ENCODE data around the gene HLCS.
A peak's percentile ranks its signal among the peaks of the same experiment; 100 is the strongest.

HLCS gene

DNA sequence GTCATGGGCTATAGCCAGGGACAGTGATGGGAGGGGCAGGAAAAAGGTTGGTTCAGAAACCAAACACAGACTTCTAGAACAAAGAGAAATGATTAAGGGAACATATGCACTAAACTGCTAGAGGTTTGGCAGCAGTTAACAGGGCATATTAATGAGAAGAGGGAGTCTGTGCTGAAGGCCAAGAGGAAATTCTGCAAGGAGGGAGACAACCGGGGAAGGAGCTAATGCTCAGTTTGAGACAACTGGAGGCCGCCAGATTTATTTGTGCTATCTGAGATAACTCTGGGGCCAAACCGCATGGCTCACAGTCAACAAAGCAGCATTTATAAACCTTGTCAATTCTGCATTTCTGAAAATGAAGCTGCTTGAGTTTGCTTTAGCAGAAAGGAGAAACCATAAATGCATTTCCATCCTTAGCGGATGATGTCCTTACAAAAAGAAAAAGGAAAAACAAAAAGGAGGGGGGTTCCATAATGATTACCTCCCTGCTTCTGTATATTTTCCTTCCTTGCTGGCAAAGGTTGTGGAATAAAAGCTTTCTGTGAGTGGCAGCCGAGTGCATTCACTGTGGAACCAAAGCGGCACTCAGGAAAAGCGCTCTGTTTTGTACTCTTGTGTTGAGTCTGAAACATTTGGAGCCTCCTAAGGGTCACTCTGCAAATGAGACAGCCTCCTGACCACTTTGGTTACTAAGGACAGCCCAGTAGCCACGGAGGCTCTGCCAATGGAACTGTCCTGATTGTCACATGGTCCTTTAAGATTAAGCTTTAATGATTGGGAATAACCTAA, 197.2 kb downstream of the HLCS start:
- peak; percentile 66 for DNase-seq (ENCODE audit: low read depth)

DNA sequence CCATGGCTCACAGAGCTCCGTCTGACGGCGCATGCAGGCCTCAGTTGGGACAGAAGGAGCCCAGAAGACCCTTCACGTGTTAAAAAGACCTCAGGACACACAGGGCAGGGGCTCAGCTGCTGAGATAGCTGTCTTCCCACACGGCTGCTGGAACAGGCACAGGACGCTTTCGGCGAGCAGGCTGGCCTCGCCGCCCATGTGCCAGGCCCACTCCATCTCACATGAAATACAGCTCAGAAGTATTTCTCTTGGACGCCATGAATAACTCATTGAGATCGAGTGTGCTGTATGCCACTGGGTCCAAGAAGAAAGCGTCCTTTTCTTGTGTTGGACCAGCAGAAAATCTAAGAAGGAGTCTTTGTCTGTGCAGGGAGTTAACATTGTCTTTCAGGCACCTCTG, 198.0 kb downstream of the HLCS start:
- no peak for DNase-seq (ENCODE audit: low read depth)

DNA sequence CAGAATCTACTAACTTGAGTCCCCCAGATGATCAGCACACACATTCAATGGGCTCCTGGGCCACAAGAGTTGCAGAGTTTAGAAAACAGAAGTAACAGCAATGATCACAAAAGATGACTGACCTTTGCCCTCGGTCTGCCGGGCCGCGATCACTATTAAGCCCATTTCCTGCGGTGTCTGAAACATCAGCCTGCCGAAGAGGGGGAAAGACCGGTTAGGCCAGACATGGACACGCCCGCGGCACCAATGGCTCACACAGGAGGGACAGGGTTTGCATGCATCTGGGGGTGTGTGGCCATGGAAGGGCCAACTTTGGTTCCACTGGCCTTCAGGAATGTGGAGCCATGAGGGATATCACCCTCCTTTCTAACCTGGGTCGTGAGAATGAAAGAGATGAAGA, 199.4 kb downstream of the HLCS start:
- DNase-seq (ENCODE audit: low read depth) = no peak

DNA sequence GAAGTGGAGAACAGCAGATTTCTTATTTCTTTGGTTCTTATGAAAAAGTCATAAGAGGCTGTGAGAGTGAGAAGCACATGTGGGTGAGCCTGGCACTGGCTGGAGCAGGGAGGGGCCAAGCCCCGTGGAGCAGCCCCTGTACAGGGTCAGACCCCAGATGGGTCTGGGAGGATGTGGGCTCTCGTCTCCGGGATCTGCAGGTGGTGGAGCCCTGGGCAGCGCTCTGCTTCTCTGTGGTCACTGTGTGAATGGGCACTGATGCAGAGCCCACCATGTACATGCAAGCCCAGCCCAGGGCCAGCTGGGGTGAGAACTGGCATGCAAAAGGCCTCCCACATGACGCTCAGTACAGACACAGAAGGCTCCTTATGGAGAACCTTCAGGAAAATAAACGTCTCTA, 200.0 kb downstream of the HLCS start:
- no peak for DNase-seq (ENCODE audit: low read depth)

DNA sequence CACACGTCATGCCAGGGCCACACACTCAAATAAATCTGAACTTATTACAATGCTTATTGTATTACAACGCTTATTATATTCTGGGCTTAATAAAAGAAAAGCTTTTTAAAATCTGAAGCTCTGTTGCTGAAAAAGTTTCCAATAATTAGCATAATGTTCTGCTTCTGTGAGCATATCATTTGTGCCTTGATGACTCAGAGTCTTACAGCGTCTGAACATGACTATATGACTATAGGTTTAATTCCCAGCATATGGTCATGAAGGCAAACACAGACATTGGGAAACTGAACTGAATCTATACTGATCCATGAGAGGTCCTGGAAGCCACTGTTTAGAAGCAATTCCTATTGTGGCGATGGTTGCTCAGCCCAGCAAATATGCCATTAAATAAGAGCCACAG, 201.2 kb downstream of the HLCS start:
- DNase-seq (ENCODE audit: low read depth) = peak; percentile 32

DNA sequence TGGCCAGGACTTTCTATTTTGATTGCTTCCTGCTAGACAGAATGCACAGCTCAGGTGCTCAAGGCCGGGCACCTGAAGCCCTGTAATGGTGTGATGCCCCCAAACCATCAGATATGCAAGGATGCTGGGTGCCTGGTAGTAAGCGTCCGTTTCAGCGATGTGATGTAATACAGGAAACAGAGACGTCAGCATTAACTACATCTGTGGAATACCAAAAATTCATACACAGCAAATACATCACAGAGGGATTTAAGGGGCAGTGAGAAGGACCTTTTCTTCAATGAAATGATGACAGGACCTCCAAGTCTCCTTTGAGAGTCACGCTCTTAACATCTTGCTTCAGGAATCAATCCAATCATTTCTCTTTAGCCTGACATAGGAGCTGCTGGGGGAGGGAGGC, 203.2 kb downstream of the HLCS start:
- DNase-seq (ENCODE audit: low read depth) = no peak

DNA sequence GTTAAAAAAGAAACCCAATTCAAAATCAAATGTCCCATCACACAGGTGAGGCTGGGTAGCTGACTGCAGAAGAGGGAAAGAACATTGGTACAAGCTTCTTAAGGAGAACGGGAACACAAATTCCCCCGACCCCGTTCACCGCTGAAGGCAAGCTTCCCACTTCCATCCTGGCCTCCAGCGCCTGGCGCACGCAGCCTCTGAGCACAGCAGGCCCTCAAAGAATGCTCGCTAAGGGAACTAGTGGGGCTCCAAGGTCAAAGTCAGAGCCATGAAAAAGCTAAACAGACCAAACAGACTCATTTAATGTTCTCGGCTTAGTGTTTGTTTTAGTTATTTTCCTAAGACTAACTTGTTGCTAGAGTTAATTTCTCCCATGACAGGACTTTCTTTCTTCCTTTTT, 203.8 kb downstream of the HLCS start:
- no peak for DNase-seq (ENCODE audit: low read depth)

DNA sequence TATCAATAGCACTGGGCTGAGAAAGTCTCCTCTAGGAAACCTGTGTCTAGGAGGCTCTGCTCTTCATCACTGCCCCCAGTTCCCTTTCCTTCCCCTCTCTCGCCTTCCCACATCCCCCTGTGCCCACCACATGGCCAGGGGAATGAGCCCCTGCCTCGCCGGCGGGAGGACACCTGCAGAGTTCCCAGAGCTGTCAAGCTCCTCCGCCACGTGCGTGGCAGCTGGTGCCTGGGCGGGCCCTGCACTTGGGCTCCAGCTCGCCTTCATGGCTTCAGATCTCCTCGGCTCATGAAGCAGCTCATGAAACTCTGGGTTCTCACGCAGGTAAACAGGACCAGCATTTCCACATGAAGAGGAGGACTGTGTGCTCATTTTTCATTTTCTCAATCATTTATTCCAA, 204.8 kb downstream of the HLCS start:
- no peak for DNase-seq (ENCODE audit: low read depth)

DNA sequence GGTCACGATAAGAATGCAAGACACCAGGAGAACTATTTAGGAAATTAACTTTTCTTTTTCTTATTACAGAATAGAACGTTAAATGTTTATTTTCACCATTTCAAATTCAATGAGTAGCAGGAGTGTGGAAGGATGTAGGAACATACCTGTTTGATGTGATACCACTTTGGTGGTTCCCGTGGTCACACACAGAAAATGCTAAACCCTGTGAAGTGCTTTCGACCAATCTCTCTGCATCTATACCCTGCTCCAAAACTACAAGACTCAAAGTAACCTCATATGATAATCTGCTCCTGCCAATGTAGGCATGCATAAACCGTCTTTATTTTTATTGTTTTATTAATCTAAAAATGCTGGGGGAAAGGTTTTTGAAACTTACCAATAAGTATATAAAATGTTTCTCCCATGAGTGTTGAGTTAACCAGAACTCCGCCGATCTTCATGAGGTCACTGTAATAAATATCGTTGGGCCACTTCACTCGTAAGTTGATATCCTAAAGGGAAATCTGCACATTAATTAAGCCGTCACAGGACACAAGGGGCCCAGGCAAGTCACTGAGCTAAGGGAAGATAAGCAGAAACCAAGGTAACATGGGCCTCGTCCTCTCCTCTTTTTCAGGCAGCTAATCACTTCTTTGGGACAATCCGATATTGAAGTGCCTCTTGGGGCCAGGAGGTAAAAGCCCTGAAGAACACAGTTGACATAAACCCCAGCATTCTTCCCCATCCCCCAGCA, 207.0 kb downstream of the HLCS start:
- DNase-seq (ENCODE audit: low read depth) = no peak

DNA sequence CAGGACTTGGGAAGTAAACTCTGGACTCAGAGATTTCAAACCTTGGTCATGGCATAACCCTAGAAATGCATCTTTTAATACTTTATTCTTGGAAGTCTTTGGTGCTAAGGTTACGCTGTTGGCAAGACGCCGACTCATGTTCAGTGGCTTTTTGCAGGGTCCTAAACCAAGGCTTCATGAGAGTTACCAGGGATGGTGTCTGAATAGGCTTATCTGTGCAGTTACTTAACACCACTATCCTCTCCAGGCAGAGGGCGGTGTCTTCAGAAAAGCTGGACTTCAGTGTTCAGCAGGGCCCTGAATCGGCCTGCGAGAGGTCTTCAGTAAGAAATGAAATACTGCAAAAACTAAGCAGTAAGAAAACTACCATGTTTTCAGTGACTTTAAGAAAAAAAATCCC, 209.3 kb downstream of the HLCS start:
- DNase-seq (ENCODE audit: low read depth) = no peak

DNA sequence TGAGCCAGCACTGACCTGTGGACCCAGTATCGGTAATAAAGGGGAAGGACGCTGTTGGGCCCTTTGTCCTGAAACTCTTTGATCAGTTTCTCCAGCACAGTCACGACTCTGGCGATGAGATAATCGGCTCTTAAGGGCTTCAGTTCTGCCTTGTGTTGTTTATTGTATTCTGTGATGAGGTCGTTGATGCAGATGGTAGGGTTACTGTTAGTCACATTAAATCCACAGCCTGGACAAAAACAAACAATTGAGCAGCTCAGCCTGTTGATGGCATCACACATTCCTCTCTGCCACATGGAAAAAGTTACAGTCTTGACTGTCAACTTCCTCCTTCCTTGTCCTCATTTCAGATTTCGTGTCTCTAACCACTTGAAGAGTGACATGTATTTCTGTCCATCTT, 209.9 kb downstream of the HLCS start:
- DNase-seq (ENCODE audit: low read depth) = peak; percentile 55

DNA sequence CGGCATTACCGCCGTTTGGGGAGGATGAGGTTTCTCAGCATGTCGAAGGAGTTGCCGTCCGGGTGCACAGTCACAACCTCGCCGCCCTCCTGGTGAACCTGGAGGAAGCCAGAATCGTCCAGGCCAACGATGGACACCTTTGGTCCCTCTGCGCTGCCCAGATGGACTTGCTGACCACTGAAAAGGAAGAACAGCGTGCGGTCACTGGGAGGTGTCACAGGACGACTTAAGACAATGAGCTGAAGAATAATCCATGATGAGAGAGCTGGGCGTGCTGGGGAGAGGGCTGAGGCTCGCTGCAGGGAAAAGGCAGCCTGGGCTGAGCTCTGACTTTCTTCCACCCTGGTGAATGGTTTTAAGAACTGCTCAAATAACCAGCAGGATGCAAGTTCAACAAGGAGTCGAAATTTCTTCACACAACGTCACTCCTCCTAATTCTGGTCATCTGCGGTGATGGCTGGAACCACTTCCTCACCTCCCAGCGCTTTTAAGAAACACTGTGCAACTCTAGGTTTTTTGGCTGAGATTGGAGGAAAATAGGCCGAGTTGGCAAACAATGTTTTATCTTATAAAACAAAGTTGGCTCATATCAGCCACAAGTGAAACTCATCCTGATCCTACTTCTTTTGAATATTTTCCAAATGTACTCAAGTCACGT, 212.1 kb downstream of the HLCS start:
- peak; percentile 64 for DNase-seq (ENCODE audit: low read depth)

DNA sequence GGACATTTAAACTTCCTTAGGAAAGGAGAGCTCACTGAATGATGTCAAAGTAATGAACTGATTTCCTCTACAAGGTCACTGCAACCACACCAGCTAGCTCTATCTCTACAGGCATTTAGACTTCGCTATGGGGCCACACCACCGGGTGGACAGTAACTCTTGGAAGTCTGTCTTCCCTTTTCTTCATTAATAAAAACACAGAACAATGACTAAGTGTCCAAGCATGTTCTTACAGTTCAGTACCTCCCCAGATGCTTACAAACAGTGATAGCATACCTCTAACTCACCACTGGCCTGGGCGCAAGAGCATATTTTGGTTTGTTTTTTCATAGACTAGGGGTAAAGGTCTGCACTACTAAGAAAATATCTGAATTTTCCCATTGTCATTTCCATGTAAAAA, 212.9 kb downstream of the HLCS start:
- DNase-seq (ENCODE audit: low read depth) = peak; percentile 90

DNA sequence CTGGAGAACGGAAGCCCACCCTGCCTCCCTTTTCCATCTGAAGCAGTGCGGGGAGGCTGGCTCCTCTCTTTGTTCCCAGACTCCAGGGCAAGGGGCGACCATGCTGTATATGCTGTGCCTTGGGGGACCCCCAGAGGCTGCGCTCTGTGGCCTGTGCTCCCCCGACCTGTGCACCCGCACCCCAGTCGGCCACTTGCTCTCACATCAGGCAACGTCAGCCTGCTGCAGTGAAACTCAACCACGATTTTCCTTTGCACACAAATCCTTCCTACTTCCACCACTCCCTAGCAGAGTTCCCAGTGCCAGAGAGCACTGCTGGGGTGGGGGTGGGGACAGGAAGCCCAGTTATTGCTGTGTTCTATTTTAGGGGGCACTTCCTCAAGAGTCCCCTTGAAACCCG, 215.1 kb downstream of the HLCS start:
- no peak for DNase-seq (ENCODE audit: low read depth)

DNA sequence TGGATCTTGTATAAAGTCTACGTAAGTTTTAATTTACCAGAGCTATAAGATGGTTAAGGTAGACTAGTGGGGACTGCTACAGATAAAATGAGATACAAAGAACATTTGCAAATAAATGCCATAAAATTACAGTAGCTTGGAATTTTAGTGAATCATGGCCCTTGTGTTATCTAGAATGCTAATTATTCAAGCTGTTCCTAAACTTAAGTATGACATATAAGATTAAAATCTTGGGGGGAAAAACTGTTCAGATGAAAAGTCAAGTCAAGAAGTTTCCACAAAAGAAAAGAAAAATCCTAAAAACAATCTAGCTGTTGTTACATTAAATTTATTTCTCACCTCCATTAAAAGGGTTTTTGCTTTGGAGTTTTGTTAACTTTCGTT, 215.9 kb downstream of the HLCS start:
- DNase-seq (ENCODE audit: low read depth) = no peak

DNA sequence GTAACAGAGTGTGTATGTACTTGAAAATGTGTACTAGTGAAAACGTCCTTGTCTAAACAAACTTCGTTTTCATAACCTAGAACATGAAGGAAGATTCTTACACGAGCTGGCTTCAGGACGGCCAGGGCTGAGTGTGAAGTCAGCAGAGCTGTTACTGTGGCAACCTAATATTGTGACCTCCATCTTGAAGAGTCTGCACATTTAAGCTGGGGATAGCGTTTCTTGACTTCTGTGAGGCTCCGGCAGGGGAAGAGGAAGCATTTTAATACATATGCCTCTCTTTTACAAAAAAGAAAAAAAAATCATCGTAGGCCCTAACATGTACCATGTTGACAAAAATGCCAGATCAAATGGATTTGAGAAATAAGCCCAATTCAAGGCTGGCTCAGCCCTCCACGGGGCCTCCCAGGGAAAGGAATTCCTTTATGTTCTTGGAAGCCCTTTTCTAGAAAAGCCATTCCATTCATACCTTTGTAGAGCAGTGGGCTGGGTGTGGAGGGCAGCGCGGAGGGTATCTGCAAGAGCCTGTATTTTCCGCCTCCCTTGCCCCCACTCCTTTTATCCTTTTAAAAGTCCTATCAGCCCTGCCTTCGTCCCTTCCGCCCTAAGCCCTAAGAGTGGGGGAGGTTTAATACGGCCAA, 216.4 kb downstream of the HLCS start:
- peak; percentile 67 for DNase-seq (ENCODE audit: low read depth)

DNA sequence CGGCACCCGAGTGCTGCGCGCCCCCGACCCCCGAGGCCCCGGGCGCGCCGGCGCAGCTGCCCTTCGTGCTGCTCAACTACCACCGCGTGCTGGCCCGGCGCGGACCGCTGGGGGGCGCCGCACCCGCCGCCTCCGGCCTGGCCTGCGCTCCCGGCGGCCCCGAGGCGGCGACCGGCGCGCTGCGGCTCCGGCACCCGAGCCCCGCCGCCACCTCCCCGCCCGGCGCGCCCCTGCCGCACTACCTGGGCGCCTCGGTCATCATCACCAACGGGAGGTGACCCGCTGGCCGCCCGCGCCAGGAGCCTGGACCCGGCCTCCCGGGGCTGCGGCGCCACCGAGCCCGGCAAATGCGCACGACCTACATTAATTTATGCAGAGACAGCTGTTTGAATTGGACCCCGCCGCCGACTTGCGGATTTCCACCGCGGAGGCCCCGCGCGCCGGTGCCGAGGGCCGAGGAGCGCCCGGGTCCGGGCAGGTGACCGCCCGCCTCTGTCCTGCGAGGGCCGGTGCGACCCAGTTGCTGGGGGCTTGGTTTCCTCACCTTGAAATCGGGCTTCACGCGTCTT, 218.6 kb downstream of the HLCS start:
- peak; percentile 39 for DNase-seq (ENCODE audit: low read depth)

DNA sequence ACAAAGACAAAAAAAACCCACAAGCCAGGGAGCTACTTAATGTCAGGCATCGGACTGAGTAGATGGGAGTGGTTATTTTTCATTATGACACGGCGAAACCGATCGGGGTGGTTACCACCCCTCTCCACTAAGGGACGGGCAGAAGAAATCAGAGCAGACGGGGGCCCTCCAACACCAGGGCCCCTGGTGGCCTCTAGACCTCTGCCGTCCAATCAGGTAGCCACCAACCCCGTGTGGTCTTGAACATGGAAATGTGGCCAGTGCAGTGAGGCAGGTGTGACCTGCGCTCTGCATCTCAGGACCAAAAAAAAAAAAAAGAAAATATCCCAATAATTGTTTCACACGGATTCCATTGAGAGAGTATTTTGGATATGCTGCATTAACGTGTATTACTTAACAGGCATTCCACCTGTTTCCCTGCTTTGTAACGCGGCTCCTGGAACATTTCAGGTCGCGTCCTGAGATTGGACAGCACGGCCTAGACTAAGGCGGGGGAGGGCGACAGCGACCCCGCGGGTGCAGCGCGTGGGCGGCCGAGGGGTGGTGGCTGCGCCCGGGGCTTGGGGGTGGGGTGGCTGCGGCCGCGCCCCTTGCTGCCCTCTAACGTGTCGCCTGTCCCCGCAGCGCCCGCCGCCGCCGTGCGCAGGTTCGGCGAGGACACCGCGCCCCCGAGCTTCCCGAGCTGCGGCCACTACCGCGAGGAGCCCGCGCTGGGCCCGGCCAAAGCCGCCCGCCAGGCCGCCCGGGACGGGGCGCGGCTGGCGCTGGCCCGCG, 219.2 kb downstream of the HLCS start:
- no peak for DNase-seq (ENCODE audit: low read depth)

DNA sequence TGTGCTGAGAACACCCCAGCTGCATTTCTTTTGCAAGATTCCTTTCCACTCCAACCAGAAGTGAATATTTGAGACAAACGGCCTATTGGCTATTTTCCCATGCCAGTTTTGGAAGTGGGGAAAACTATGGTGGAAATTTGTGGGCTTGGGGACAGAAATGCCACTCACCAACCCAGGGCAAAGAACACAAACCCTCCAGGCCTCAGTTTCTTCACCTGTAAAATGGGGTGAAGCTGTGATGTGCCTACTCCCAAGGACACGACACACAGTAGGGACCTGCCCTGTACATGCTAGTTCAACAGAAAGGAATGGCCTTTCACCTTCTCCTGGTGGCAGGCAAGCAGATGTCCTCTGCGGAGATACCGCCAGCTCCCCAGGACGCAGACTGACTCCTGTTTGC, 221.0 kb downstream of the HLCS start:
- DNase-seq (ENCODE audit: low read depth) = no peak

DNA sequence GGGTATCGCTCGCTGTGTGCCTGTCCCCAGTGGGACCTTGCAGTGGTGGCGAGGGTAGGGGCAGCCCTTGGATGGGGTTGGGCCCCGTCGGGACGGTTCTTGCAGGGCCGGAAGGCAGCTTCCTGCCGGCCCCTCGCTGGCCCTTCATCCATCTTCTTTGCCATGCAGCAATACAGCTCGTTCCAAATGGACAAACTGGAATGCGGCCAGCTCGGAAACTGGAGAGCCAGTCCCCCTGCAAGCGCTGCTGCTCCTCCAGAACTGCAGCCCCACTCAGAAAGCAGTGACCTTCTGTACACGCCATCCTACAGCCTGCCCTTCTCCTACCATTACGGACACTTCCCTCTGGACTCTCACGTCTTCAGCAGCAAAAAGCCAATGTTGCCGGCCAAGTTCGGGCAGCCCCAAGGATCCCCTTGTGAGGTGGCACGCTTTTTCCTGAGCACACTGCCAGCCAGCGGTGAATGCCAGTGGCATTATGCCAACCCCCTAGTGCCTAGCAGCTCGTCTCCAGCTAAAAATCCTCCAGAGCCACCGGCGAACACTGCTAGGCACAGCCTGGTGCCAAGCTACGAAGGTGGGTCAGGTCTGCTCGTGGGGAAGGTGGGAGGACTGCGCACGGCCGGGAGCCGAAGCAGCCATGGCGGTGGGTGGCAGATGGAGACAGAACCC, 221.8 kb downstream of the HLCS start:
- DNase-seq (ENCODE audit: low read depth) = no peak

DNA sequence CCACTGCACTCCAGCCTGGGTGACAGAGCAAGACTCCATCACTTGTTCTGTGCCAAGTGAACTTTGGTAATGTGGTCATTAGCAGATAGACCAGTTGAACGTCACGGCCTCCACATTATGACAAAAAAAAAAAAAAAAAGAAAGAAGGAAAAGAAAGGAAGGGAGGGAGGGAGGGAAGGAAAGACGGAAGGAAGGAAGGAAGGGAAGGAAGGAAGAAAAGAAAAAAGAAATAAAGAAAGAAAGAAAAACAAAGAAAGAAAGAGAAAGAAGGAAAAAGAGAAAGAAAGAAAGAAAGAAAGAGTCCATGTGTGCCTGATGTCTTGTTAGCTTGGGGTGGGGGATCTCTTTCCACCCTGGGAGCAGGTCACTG, 222.3 kb downstream of the HLCS start:
- DNase-seq (ENCODE audit: low read depth) = no peak
